Measurements from ENCODE around the gene MAFG. TPM values are rescaled to one million over a fixed set of nuclear protein-coding genes. Genes with fewer than 3 reads are reported as not detected.

Gene MAFG
- total RNA-seq, 1 experiment from 2014 or later = 29.8 TPM

DNA sequence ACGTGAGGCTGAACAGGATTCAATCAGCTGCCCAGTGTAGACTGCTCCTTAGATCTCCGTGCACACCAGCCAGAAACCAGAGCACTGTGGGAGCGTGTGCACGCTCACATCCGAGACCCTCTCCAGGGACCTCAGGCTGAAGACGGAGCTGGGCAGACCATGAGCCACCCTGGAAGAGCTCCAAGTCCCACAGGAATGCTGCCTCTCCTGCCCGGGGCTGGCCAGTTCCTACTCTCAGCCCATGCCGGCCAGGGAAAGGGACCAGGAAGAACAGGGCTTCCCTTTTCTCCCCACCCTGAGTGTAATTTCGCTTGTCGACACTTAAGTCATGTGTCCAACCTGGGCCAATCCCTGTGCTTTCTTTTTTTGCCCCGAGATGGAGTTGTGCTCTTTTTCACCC is 43.0 kb downstream of the MAFG start:
- Mint-ChIP-seq H3K36me3 (peaks cover 58% of the 10 kb centered on the region), H3K4me1 (0 out of 2 replicates have a peak, but pooled peaks cover 4% of the 10 kb centered on the region), H3K27me3 (ENCODE audit: low read depth) (no peaks in the 10 kb centered on the region), H3K4me3 (no peak overlapping the region), H3K27ac (no peak overlapping the region; the same call in 1 of the 2 replicates), H3K9me3 (no peaks in the 10 kb centered on the region)
- CTCF ChIA-PET = interaction anchor here (0.5 to 2.7 kb wide), 3 partner anchors 15 to 364 kb away, joined by 3 to 10 read pairs (median 3); no protein-coding TSS in a partner anchor
- TF ChIP-seq ZNF396 (CRISPR knock-in tag; IDR thresholded peaks at IDR 0.05; ENCODE audit: borderline replicate concordance) (no peak), GTF2I (CRISPR knock-in tag; conservative IDR thresholded peaks at IDR 0.05) (no peak), SOX15 (CRISPR knock-in tag; IDR thresholded peaks at IDR 0.05) (no peak), NR3C1 (CRISPR knock-in tag; conservative IDR thresholded peaks at IDR 0.05; ENCODE audit: low read depth) (no peak), RORB (CRISPR knock-in tag; IDR thresholded peaks at IDR 0.05) (no peak), ATF1 (CRISPR knock-in tag; IDR thresholded peaks at IDR 0.05) (no peak), TEAD1 (CRISPR knock-in tag; IDR thresholded peaks at IDR 0.05) (no peak), ZNF317 (CRISPR knock-in tag; IDR thresholded peaks at IDR 0.05; ENCODE audit: borderline replicate concordance, low read depth) (no peak), NFATC4 (CRISPR knock-in tag; IDR thresholded peaks at IDR 0.05) (no peak), ZNF219 (CRISPR knock-in tag; IDR thresholded peaks at IDR 0.05; ENCODE audit: borderline replicate concordance) (no peak)
- TF ChIP-seq, protein P1, sequence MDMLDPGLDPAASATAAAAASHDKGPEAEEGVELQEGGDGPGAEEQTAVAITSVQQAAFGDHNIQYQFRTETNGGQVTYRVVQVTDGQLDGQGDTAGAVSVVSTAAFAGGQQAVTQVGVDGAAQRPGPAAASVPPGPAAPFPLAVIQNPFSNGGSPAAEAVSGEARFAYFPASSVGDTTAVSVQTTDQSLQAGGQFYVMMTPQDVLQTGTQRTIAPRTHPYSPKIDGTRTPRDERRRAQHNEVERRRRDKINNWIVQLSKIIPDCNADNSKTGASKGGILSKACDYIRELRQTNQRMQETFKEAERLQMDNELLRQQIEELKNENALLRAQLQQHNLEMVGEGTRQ (CRISPR knock-in tag; IDR thresholded peaks at IDR 0.05) = no peak
- TF ChIP-seq, protein P2, sequence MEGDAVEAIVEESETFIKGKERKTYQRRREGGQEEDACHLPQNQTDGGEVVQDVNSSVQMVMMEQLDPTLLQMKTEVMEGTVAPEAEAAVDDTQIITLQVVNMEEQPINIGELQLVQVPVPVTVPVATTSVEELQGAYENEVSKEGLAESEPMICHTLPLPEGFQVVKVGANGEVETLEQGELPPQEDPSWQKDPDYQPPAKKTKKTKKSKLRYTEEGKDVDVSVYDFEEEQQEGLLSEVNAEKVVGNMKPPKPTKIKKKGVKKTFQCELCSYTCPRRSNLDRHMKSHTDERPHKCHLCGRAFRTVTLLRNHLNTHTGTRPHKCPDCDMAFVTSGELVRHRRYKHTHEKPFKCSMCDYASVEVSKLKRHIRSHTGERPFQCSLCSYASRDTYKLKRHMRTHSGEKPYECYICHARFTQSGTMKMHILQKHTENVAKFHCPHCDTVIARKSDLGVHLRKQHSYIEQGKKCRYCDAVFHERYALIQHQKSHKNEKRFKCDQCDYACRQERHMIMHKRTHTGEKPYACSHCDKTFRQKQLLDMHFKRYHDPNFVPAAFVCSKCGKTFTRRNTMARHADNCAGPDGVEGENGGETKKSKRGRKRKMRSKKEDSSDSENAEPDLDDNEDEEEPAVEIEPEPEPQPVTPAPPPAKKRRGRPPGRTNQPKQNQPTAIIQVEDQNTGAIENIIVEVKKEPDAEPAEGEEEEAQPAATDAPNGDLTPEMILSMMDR (IDR thresholded peaks at IDR 0.05) = no peak
- TF ChIP-seq, protein P3, sequence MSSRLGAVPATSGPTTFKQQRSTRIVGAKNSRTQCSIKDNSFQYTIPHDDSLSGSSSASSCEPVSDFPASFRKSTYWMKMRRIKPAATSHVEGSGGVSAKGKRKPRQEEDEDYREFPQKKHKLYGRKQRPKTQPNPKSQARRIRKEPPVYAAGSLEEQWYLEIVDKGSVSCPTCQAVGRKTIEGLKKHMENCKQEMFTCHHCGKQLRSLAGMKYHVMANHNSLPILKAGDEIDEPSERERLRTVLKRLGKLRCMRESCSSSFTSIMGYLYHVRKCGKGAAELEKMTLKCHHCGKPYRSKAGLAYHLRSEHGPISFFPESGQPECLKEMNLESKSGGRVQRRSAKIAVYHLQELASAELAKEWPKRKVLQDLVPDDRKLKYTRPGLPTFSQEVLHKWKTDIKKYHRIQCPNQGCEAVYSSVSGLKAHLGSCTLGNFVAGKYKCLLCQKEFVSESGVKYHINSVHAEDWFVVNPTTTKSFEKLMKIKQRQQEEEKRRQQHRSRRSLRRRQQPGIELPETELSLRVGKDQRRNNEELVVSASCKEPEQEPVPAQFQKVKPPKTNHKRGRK (CRISPR knock-in tag; IDR thresholded peaks at IDR 0.05; ENCODE audit: borderline replicate concordance) = no peak
- POLR2A ChIA-PET = no interaction called here
- DNase-seq (ENCODE audit: low spot score) (no peak), ATAC-seq (peak; percentile 21; the same call in 1 of the 2 replicates)

DNA sequence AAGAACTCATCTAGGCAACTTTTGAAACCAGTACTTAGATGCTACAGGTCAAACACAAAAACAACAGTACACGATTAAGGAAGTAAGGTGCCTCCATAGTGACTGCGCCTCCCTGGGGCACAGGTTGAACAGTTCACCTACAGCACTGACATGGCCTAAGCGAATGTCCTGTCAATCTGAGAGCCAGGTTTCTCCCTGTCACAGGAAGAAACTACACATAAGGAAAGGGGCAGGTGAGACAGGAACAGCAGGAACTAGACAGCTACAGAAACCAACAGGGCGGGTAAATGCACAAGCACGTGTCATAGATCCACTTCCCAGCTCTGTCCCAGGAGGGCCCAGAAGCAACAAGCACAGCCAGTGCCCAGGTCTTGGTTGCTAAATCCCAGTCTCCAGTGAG is 48.4 kb downstream of the MAFG start:
- Mint-ChIP-seq H3K27me3 (ENCODE audit: low read depth) (no peaks in the 10 kb centered on the region), H3K9me3 (no peaks in the 10 kb centered on the region), H3K27ac (peak overlapping the region; percentile 32; the same call in 1 of the 2 replicates), H3K36me3 (peaks cover 25% of the 10 kb centered on the region), H3K4me3 (no peak overlapping the region), H3K4me1 (no peaks in the 10 kb centered on the region)
- DNase-seq (ENCODE audit: low spot score) (no peak), ATAC-seq (no peak)
- TF ChIP-seq, protein P4, sequence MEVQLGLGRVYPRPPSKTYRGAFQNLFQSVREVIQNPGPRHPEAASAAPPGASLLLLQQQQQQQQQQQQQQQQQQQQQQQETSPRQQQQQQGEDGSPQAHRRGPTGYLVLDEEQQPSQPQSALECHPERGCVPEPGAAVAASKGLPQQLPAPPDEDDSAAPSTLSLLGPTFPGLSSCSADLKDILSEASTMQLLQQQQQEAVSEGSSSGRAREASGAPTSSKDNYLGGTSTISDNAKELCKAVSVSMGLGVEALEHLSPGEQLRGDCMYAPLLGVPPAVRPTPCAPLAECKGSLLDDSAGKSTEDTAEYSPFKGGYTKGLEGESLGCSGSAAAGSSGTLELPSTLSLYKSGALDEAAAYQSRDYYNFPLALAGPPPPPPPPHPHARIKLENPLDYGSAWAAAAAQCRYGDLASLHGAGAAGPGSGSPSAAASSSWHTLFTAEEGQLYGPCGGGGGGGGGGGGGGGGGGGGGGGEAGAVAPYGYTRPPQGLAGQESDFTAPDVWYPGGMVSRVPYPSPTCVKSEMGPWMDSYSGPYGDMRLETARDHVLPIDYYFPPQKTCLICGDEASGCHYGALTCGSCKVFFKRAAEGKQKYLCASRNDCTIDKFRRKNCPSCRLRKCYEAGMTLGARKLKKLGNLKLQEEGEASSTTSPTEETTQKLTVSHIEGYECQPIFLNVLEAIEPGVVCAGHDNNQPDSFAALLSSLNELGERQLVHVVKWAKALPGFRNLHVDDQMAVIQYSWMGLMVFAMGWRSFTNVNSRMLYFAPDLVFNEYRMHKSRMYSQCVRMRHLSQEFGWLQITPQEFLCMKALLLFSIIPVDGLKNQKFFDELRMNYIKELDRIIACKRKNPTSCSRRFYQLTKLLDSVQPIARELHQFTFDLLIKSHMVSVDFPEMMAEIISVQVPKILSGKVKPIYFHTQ (CRISPR knock-in tag; IDR thresholded peaks at IDR 0.05) = no peak
- TF ChIP-seq ZNF263 (CRISPR knock-in tag; IDR thresholded peaks at IDR 0.05; ENCODE audit: low read depth) (no peak), RELA (CRISPR knock-in tag; IDR thresholded peaks at IDR 0.05; ENCODE audit: borderline replicate concordance) (no peak), CREM (CRISPR knock-in tag; IDR thresholded peaks at IDR 0.05) (no peak)
- TF ChIP-seq, protein P5, sequence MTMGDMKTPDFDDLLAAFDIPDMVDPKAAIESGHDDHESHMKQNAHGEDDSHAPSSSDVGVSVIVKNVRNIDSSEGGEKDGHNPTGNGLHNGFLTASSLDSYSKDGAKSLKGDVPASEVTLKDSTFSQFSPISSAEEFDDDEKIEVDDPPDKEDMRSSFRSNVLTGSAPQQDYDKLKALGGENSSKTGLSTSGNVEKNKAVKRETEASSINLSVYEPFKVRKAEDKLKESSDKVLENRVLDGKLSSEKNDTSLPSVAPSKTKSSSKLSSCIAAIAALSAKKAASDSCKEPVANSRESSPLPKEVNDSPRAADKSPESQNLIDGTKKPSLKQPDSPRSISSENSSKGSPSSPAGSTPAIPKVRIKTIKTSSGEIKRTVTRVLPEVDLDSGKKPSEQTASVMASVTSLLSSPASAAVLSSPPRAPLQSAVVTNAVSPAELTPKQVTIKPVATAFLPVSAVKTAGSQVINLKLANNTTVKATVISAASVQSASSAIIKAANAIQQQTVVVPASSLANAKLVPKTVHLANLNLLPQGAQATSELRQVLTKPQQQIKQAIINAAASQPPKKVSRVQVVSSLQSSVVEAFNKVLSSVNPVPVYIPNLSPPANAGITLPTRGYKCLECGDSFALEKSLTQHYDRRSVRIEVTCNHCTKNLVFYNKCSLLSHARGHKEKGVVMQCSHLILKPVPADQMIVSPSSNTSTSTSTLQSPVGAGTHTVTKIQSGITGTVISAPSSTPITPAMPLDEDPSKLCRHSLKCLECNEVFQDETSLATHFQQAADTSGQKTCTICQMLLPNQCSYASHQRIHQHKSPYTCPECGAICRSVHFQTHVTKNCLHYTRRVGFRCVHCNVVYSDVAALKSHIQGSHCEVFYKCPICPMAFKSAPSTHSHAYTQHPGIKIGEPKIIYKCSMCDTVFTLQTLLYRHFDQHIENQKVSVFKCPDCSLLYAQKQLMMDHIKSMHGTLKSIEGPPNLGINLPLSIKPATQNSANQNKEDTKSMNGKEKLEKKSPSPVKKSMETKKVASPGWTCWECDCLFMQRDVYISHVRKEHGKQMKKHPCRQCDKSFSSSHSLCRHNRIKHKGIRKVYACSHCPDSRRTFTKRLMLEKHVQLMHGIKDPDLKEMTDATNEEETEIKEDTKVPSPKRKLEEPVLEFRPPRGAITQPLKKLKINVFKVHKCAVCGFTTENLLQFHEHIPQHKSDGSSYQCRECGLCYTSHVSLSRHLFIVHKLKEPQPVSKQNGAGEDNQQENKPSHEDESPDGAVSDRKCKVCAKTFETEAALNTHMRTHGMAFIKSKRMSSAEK (CRISPR knock-in tag; IDR thresholded peaks at IDR 0.05; ENCODE audit: borderline replicate concordance) = no peak
- TF ChIP-seq, protein P6, sequence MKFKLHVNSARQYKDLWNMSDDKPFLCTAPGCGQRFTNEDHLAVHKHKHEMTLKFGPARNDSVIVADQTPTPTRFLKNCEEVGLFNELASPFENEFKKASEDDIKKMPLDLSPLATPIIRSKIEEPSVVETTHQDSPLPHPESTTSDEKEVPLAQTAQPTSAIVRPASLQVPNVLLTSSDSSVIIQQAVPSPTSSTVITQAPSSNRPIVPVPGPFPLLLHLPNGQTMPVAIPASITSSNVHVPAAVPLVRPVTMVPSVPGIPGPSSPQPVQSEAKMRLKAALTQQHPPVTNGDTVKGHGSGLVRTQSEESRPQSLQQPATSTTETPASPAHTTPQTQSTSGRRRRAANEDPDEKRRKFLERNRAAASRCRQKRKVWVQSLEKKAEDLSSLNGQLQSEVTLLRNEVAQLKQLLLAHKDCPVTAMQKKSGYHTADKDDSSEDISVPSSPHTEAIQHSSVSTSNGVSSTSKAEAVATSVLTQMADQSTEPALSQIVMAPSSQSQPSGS (CRISPR knock-in tag; IDR thresholded peaks at IDR 0.05; ENCODE audit: borderline replicate concordance, low read depth) = no peak
- TF ChIP-seq, protein P7, sequence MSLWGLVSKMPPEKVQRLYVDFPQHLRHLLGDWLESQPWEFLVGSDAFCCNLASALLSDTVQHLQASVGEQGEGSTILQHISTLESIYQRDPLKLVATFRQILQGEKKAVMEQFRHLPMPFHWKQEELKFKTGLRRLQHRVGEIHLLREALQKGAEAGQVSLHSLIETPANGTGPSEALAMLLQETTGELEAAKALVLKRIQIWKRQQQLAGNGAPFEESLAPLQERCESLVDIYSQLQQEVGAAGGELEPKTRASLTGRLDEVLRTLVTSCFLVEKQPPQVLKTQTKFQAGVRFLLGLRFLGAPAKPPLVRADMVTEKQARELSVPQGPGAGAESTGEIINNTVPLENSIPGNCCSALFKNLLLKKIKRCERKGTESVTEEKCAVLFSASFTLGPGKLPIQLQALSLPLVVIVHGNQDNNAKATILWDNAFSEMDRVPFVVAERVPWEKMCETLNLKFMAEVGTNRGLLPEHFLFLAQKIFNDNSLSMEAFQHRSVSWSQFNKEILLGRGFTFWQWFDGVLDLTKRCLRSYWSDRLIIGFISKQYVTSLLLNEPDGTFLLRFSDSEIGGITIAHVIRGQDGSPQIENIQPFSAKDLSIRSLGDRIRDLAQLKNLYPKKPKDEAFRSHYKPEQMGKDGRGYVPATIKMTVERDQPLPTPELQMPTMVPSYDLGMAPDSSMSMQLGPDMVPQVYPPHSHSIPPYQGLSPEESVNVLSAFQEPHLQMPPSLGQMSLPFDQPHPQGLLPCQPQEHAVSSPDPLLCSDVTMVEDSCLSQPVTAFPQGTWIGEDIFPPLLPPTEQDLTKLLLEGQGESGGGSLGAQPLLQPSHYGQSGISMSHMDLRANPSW (CRISPR knock-in tag; conservative IDR thresholded peaks at IDR 0.05; ENCODE audit: low read depth) = no peak
- ChIA-PET POLR2A (interaction anchor here (0.6 kb wide), 1 partner anchor 48 kb away, joined by 3 read pairs; no protein-coding TSS in a partner anchor), CTCF (no interaction called here)

Data from WTC11 (cell line).